GM19468 (cell line): Measurements from ENCODE around the gene TAOK1.
"Not testable (repeated sequence)": the region's sequence is repeated elsewhere in the genome, so short reads cannot be mapped to it uniquely, and the experiment has no call there.

Experiments used
- ATAC-seq: cut with Tn5 transposase; IDR thresholded peaks from one replicate; pipeline ENCODE4 v1.9.1; 2021; ENCODE audit warnings: mild to moderate bottlenecking, moderate library complexity, moderate number of reproducible peaks; ENCODE audit not compliant: unreplicated experiment; ENCODE audit errors: extremely low read depth

The TAOK1 gene

GRCh38 chr17:29518359-29518758 lies 128.2 kb downstream of the TAOK1 start:
- no peak for ATAC-seq

GRCh38 chr17:29524692-29525091 lies 134.5 kb downstream of the TAOK1 start:
- ATAC-seq, result no peak

DNA sequence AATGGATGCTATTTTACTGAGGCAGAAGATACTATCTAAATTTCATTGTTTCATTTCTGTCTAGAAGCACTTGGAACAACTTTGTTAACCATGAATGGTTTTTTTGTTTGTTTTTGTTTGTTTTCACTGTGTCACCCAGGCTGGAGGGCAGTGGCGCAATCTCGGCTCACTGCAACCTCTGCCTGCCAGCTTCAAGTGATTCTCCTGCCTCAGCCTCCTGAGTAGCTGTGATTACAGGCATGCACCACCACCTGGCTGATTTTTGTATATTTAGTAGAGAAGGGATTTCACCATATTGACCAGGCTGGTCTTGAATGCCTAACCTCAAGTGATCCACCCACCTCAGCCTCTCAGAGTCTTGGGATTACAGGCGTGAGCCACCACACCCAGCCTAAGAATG lies 136.2 kb downstream of the TAOK1 start:
- no peak for ATAC-seq

GRCh38 chr17:29533976-29534375 lies 143.8 kb downstream of the TAOK1 start:
- no peak for ATAC-seq

GRCh38 chr17:29544066-29544465 lies 153.9 kb downstream of the TAOK1 start:
- ATAC-seq, result no peak

DNA sequence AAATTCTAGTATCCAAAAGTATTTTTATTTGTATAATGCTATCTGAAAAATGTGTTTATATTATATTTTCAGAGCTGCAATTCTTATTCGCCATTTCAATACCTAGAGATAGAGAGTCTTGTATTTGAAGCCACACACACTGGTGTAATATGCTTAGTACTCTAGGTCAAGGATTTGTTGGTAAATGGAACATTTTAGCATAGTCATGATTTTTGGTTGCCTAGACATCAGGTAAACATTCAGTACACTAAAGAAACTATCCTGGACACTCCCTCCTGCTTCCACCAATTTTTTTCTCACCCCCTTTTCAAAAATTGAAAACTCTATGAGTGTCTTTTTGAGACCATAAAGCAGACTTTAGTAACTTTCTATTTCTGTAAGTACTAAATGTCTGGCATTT lies 155.9 kb downstream of the TAOK1 start:
- ATAC-seq, result no peak

- no peak for ATAC-seq
Observed at GRCh38 chr17:29546830-29547229, 156.7 kb downstream of the TAOK1 start.

GRCh38 chr17:29549177-29549923 lies 159.2 kb downstream of the TAOK1 start:
- ATAC-seq, result no peak

DNA sequence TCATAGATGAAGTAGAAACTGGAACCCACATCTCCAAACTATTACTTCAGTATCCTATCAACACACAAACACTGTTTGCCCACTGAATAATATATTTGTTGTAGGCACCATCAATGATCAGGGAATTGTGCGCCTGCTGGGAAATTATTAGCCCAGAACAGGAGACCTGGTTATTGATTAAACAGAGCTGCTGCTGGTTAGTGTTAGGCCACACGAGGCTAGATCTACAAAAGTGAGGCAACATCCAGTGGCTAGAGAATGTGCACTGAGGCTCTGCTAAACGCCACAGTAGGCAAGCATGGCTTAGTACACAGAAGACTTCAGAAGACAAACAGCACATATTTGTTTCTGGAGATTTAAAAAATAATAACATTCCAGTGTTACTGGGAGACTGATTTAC lies 165.7 kb downstream of the TAOK1 start:
- ATAC-seq, result no peak

GRCh38 chr17:29557085-29557738 lies 167.0 kb downstream of the TAOK1 start:
- no peak for ATAC-seq

GRCh38 chr17:29557739-29558116 lies 167.6 kb downstream of the TAOK1 start:
- no peak for ATAC-seq

DNA sequence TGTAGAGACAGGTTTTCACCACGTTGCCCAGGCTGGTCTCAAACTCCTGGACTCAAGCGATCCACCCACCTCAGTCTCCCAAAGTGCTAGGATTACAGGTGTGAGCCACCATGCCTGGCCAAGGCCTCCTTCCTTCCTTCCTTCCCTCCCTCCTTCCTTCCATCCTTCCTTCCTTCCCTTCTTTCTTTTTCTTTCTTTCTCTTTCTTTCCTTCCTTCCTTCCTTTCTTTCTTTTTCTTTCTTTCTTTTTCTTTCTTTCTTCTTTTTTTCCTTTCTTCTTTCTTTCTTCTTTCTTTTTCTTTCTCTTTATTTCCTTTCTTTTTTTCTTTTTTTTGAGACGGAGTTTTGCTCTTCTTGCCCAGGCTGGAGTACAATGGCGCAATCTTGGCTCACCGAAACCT lies 168.0 kb downstream of the TAOK1 start:
- ATAC-seq, result not testable (repeated sequence)

- no peak for ATAC-seq
Observed at GRCh38 chr17:29559640-29560039, 169.5 kb downstream of the TAOK1 start.

DNA sequence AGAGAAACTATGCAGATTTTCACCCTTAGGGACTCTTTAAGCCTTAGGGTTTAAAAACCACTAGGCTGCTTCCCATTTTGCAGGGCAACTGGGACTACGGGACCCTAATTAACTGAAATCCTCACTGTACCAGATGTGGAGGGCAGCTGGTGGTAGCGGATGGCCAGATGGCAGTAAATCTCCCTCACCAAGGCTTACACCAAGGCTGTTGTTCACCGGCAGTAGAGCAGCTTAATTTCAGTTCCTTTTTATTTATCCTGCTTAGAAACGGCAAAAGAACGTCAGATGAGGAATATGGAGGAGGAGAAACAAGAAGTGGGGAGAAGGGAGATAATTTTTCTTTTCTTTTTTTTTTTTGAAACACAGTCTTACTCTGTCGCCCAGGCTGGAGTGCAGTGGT lies 170.2 kb downstream of the TAOK1 start:
- ATAC-seq, result no peak

DNA sequence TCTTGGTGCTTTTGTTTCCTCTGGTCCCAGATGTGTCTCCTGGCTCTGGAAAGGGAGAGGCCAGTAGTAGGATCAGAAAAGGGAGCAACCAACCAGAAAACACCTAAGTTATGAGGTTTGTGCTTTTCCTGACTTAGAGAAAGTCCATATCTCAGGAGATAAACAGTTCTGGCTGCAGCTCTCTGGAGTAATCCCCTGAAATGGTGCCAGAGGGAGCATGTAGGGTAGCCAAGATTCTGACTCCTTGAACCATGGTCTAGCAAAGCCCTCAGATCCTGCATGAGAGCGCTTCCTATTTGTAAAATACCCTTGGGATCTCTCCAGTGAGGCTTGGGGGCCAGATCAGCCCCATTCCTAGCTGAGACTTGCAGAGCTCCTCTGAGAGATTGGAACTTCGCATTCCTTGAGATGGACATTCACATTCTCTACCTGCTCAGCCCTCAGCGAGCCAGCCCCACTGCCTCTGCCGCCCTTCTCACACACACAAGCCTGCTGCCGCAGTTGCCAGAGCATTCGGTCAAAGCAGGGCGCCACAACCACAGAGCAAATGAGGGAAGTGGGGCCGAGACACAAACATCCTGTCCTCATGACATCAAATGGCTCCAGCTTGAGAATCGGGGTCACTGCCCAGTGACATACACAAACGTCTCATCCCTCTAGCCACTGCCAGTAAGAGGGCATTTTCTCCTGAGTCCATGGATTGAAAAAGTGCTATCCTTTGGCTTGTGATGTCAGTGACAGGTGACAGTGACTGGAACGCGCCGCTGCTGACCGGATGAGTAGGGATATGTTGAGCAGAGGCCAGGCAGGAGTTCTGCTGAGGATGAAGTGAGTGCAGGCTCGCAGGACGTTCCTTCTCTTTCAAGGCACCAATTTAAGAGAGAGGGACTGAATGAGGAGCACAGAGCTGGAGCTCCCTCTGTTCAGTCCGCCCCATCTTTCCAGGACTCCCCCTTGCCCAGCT lies 171.7 kb downstream of the TAOK1 start:
- ATAC-seq, result no peak

- no peak for ATAC-seq
Observed at GRCh38 chr17:29562615-29563014, 172.5 kb downstream of the TAOK1 start.

DNA sequence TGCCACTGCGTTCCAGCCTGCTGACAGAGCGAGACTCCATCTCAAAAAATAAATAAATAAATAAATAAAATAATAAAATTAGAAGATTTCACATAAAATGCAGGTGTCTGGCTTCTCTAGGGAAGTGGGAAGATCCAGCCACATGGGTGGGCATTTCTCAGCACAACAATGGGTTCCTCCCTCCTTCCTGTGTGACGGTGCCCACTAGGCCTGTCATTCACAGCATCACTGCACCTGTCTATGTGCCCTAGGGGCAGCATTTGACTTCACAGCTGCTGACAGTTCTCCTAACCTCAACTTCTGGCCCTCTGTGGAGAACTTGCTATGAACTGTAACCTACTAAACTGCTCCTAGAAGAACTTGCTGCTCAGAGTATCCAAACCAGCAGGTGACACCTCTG lies 173.7 kb downstream of the TAOK1 start:
- ATAC-seq, result no peak

GRCh38 chr17:29565643-29566472 lies 175.7 kb downstream of the TAOK1 start:
- ATAC-seq, result no peak

DNA sequence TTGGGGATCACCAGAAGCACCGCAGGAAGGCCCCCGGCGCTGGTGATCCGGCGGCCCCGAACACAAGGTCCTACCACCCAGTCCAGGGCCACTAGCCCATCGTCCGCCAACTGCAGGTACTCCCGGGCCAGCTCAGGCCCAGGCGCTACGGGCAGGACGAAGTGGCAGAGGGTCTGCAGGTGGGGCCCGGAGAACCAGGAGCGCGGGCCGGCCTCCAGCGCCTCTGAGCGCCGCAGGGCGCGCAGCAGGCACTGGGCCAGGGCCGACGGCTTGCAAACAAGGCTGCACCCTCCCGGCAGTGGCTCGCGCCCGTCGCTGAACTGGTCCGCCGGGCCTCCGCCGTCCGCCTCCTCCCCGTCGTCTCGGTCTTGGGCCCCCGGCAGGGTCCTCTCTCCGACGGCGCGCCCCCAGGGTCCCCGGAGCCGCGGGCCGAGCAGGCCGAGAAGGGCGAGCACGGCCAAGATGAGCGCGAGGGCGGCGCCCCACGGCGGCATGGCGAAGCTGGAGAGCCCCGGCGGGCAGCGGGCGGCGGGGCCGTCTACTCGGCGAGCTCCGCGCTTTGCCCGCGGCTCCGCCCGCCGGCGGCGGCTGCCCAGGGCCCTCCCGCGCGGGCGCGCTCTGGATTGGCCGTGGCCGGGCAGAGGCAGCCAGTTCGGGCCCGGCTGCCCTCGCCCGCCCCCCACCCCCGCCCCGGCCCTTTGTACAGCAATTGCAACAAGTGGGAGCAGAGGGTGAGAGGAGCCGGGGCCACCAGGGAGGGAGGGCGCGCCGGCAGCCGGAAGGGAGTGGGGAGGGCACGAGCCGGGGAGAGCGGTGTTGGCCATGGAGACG lies 176.5 kb downstream of the TAOK1 start, which contains the start of gene ABHD15:
Gene ABHD15, minus strand, starts transcription at position 565 of the 831 bp plus-strand sequence. Its CDS starts 71 bp downstream, at position 494.
- ATAC-seq, result no peak
